ENCODE data around the gene EIF6. TPM values are rescaled to one million over a fixed set of nuclear protein-coding genes. Genes with fewer than 3 reads are reported as not detected.

The EIF6 gene
- total RNA-seq, 2 experiments from 2014 or later = 24.9 to 25.8 TPM

DNA sequence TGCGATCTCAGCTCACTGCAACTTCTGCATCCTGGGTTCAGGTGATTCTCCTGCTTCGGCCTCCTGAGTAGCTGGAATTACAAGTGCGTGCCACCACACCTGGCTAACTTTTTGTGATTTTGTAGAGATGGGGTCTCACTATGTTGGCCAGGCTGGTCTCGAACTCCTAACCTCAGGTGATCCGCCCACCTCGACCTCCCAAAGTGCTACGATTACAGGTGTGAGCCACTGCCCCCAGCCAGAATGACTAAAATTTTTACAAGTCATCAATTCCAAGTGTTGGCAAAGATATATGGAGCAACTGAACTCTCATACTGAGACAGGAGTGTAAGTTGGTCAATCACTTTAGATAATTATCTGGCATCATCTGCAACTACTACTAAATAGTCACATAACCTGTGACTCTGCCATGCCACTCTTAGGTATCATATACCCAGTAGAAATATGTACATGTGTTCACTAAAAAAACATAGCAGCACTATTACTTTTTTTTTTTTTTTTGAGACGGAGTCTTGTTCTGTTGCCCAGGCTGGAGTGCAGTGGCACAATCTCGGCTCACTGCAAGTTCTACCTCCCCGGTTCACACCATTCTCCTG, 3.0 kb downstream of the EIF6 start:
- ATAC-seq (ENCODE audit: poor library complexity) = no peak
- peak overlapping the region; percentile 64 for H3K27ac Mint-ChIP-seq

DNA sequence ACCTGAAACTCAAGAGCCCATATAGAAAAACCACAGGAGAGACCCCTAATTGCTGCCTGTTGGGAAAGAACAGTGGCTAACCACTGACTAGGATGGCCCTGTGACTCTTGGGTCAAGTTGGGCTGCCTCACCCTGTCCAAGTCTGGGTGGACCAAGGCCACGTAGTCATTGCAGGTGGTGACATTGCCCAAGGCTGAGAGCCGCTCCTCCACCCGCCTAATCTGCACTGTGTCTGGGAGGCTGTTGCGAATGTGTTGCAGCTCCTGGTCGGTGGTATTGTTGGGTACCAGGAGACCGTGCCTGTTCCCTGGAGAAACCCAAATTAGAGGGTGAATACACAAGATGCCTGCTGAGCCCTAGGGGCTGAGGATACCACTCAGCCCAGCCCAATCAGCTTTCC, 4.0 kb downstream of the EIF6 start:
- Histone ChIP-seq H3K4me3 (ENCODE audit: low read length) (no peak overlapping the region), H3K36me3 (ENCODE audit: insufficient read depth, low read length) (peaks cover 40% of the 10 kb centered on the region), H3K9me3 (ENCODE audit: control insufficient read depth in 1 of 2, insufficient read depth in 1 of 2, low read length in 2 of 2) (no peaks in the 10 kb centered on the region), H3K27ac (ENCODE audit: low read depth in 1 of 2, low read length in 2 of 2) (no peak overlapping the region), H3K27me3 (ENCODE audit: control insufficient read depth in 1 of 2, insufficient read depth in 2 of 2, low read length in 2 of 2) (no peaks in the 10 kb centered on the region), H3K4me1 (ENCODE audit: insufficient read depth, low read length) (peaks cover 50% of the 10 kb centered on the region)
- intact Hi-C loops (cut with DNase I, micrococcal nuclease) = loop anchor here in 1 of 2 experiments (5.0 kb wide), 1 partner anchor 672 kb away; the partner anchor contains the start of gene SCAND1
- peaks cover 48% of the 10 kb centered on the region for H3K4me1 Mint-ChIP-seq (ENCODE audit: low read depth)
- DNase-seq (no peak), ATAC-seq (ENCODE audit: poor library complexity) (no peak)
- H3K27me3 Mint-ChIP-seq = no peaks in the 10 kb centered on the region
- H3K27ac Mint-ChIP-seq = peak overlapping the region; percentile 97
- ChIA-PET POLR2A (no interaction called here), CTCF (interaction anchor here (1.0 kb wide), 1 partner anchor 23 kb away, joined by 3 read pairs; no protein-coding TSS in a partner anchor)
- peaks cover 56% of the 10 kb centered on the region for H3K36me3 Mint-ChIP-seq (ENCODE audit: low read depth)
- peak overlapping the region; percentile 86 for H3K4me3 Mint-ChIP-seq
- no peak for TF ChIP-seq CTCF (IDR thresholded peaks at IDR 0.05)
- H3K9me3 Mint-ChIP-seq = no peaks in the 10 kb centered on the region

More for the DNA sequence above, 3.0 kb downstream of the EIF6 start:
- no peaks in the 10 kb centered on the region for H3K27me3 ChIP-seq (ENCODE audit: control insufficient read depth in 1 of 2, insufficient read depth in 2 of 2, low read length in 2 of 2)
- H3K9me3 ChIP-seq (ENCODE audit: control insufficient read depth in 1 of 2, insufficient read depth in 1 of 2, low read length in 2 of 2) = no peaks in the 10 kb centered on the region
- peaks cover 39% of the 10 kb centered on the region for H3K4me1 ChIP-seq (ENCODE audit: insufficient read depth, low read length)
- no peak overlapping the region for H3K4me3 ChIP-seq (ENCODE audit: low read length)
- DNase-seq = no peak
- peak overlapping the region; percentile 15 for H3K4me3 Mint-ChIP-seq
- H3K36me3 Mint-ChIP-seq (ENCODE audit: low read depth) = peaks cover 56% of the 10 kb centered on the region
- peaks cover 37% of the 10 kb centered on the region for H3K4me1 Mint-ChIP-seq (ENCODE audit: low read depth)
- ChIA-PET POLR2A (no interaction called here), CTCF (no interaction called here)
- H3K27me3 Mint-ChIP-seq = no peaks in the 10 kb centered on the region
- H3K9me3 Mint-ChIP-seq = no peaks in the 10 kb centered on the region
- no peak for TF ChIP-seq CTCF (IDR thresholded peaks at IDR 0.05)
- H3K36me3 ChIP-seq (ENCODE audit: insufficient read depth, low read length) = peaks cover 33% of the 10 kb centered on the region
- H3K27ac ChIP-seq (ENCODE audit: low read depth in 1 of 2, low read length in 2 of 2) = no peak overlapping the region
- intact Hi-C loops (cut with DNase I, micrococcal nuclease) = loop anchor here in 1 of 2 experiments (5.0 kb wide), 1 partner anchor 671 kb away; the partner anchor contains the start of gene SCAND1

DNA sequence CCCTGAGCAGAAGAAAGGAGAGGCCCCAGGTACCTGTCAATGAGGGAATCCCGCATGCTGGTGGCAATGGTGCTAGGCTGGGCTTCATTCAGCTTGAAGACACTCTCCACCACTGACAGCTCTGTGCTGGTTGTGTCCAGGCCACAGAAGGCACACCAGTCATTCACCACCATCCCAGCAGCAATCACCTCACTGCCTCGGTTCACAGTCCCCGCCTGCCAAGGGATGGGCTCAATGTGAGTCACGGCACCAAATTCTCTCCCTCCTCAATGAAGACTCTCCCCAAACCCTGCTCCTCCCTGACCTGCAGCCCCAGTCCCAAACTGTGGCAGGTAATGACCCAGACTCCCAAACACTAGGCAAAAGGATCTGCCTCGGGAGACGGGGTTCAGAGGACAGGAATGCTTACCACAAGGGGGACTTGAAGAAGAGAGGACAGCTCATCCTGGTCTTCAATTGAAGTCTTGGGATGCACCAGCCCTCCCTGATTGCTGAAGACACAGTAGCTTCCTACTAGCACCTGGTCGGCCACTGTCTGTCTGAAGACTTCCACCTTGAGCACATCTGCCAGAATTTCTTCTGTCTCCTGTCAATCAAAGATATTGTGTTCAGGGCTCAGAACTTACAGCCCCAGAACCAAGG, 4.9 kb downstream of the EIF6 start:
- H3K4me1 ChIP-seq (ENCODE audit: insufficient read depth, low read length) = peaks cover 51% of the 10 kb centered on the region
- ATAC-seq (ENCODE audit: poor library complexity) (no peak), DNase-seq (no peak)
- Mint-ChIP-seq H3K36me3 (ENCODE audit: low read depth) (peaks cover 55% of the 10 kb centered on the region), H3K27me3 (no peaks in the 10 kb centered on the region), H3K4me1 (ENCODE audit: low read depth) (peaks cover 45% of the 10 kb centered on the region), H3K9me3 (no peaks in the 10 kb centered on the region), H3K4me3 (peak overlapping the region; percentile 86), H3K27ac (peak overlapping the region; percentile 97)
- no peaks in the 10 kb centered on the region for H3K9me3 ChIP-seq (ENCODE audit: control insufficient read depth in 1 of 2, insufficient read depth in 1 of 2, low read length in 2 of 2)
- no peaks in the 10 kb centered on the region for H3K27me3 ChIP-seq (ENCODE audit: control insufficient read depth in 1 of 2, insufficient read depth in 2 of 2, low read length in 2 of 2)
- H3K36me3 ChIP-seq (ENCODE audit: insufficient read depth, low read length) = peaks cover 40% of the 10 kb centered on the region
- no peak overlapping the region for H3K27ac ChIP-seq (ENCODE audit: low read depth in 1 of 2, low read length in 2 of 2)
- no peak overlapping the region for H3K4me3 ChIP-seq (ENCODE audit: low read length)
- ChIA-PET CTCF (interaction anchor here (1.0 kb wide), 1 partner anchor 24 kb away, joined by 3 read pairs; no protein-coding TSS in a partner anchor), POLR2A (no interaction called here)
- TF ChIP-seq CTCF (IDR thresholded peaks at IDR 0.05) = no peak
- intact Hi-C loops (cut with DNase I, micrococcal nuclease) = loop anchor here in 1 of 2 experiments (5.0 to 10.0 kb wide), 7 partner anchors 132 to 977 kb away; partner anchors contain the start of genes AHCY, EDEM2, GGT7 and GSS
